H9 (cell line): ENCODE data around the gene DENND1A. TPM values are rescaled to one million over a fixed set of nuclear protein-coding genes. Genes with fewer than 3 reads are reported as not detected.

Experiments
- DNase-seq: peaks from one replicate; pipeline ENCODE4 v3.0.0-alpha.2; 2017
- H2AFZ ChIP-seq: one replicate; pipeline ENCODE4 v1.6.1; 2013; ENCODE audit warnings: mild to moderate bottlenecking, low read length, control low read depth, moderate library complexity
- H2AK5ac ChIP-seq: 2 replicates; pipeline ENCODE4 v1.6.1; 2013; ENCODE audit warnings: low read length, control low read depth, mixed read lengths; ENCODE audit not compliant: insufficient read length
- H2BK120ac ChIP-seq: one replicate; pipeline ENCODE4 v1.6.1; 2013; ENCODE audit warnings: low read depth, mild to moderate bottlenecking, low read length, control low read depth, inconsistent platforms; ENCODE audit not compliant: poor library complexity, severe bottlenecking
- H2BK12ac ChIP-seq: 2 replicates; pipeline ENCODE4 v1.6.1; 2013; ENCODE audit warnings: low read length, control low read depth, mixed read lengths, low read depth; ENCODE audit not compliant: insufficient read length
- H2BK15ac ChIP-seq: 2 replicates; pipeline ENCODE4 v1.6.1; 2013; ENCODE audit warnings: low read depth, low read length, control low read depth
- H2BK20ac ChIP-seq: one replicate; pipeline ENCODE4 v1.6.1; 2013; ENCODE audit warnings: low read depth, mild to moderate bottlenecking, low read length, control low read depth, inconsistent platforms; ENCODE audit not compliant: poor library complexity, severe bottlenecking
- H2BK5ac ChIP-seq: 2 replicates; pipeline ENCODE4 v1.6.1; 2013; ENCODE audit warnings: low read length, control low read depth, mixed read lengths; ENCODE audit not compliant: insufficient read length
- H3K14ac ChIP-seq: 2 replicates; pipeline ENCODE4 v1.6.1; 2013; ENCODE audit warnings: low read length, control low read depth; ENCODE audit not compliant: insufficient read depth
- H3K18ac ChIP-seq: 2 replicates; pipeline ENCODE4 v1.6.1; 2013; ENCODE audit warnings: low read depth, mild to moderate bottlenecking, mixed read lengths, low read length, control low read depth; ENCODE audit not compliant: insufficient read length
- H3K23ac ChIP-seq: 2 replicates; pipeline ENCODE4 v1.6.1; 2013; ENCODE audit warnings: low read length, control low read depth, mixed read lengths, low read depth; ENCODE audit not compliant: insufficient read length
- H3K23me2 ChIP-seq: 2 replicates; pipeline ENCODE4 v1.6.1; 2013; ENCODE audit warnings: low read depth, mild to moderate bottlenecking, mixed read lengths, low read length, control low read depth; ENCODE audit not compliant: insufficient read length, poor library complexity, severe bottlenecking
- H3K27ac ChIP-seq: 2 replicates; pipeline ENCODE4 v1.5.1; 2013; ENCODE audit warnings: low read length, control low read depth, mixed read lengths, low read depth; ENCODE audit not compliant: insufficient read length
- H3K27me3 ChIP-seq: 2 replicates; pipeline ENCODE4 v1.6.1; 2013; ENCODE audit warnings: low read length, control low read depth, inconsistent platforms; ENCODE audit not compliant: insufficient read depth
- H3K4ac ChIP-seq: 2 replicates; pipeline ENCODE4 v1.6.1; 2013; ENCODE audit warnings: low read depth, mild to moderate bottlenecking, control low read depth, inconsistent platforms, low read length, moderate library complexity
- H3K4me1 ChIP-seq: 2 replicates; pipeline ENCODE4 v1.6.1; 2013; ENCODE audit warnings: low read length, control low read depth, inconsistent platforms; ENCODE audit not compliant: insufficient read depth
- H3K4me2 ChIP-seq: 2 replicates; pipeline ENCODE4 v1.6.1; 2013; ENCODE audit warnings: low read length, control low read depth, mixed read lengths; ENCODE audit not compliant: insufficient read length, insufficient read depth
- H3K56ac ChIP-seq: 2 replicates; pipeline ENCODE4 v1.6.1; 2013; ENCODE audit warnings: low read depth, mild to moderate bottlenecking, mixed read lengths, low read length, control low read depth; ENCODE audit not compliant: insufficient read length
- H3K79me1 ChIP-seq: 2 replicates; pipeline ENCODE4 v1.6.1; 2013; ENCODE audit warnings: low read depth, mild to moderate bottlenecking, moderate library complexity, low read length, control low read depth, inconsistent platforms; ENCODE audit not compliant: insufficient read depth, poor library complexity, severe bottlenecking
- H3K79me2 ChIP-seq: 2 replicates; pipeline ENCODE4 v1.6.1; 2013; ENCODE audit warnings: low read length, control low read depth, inconsistent platforms; ENCODE audit not compliant: insufficient read depth
- H3K9ac ChIP-seq: 2 replicates; pipeline ENCODE4 v1.6.1; 2013; ENCODE audit warnings: low read length, control low read depth, mixed read lengths; ENCODE audit not compliant: insufficient read length; ENCODE audit errors: extremely low read depth
- H3K9me3 ChIP-seq: one replicate; pipeline ENCODE4 v1.6.1; 2013; ENCODE audit warnings: low read depth, low read length, inconsistent platforms; ENCODE audit not compliant: control insufficient read depth
- H3T11ph ChIP-seq: one replicate; pipeline ENCODE4 v1.6.1; 2013; ENCODE audit warnings: mild to moderate bottlenecking, low read length, control low read depth, inconsistent platforms
- H4K20me1 ChIP-seq: one replicate; pipeline ENCODE4 v1.6.1; 2013; ENCODE audit not compliant: control insufficient read depth, insufficient read length, insufficient read depth
- H4K5ac ChIP-seq: 2 replicates; pipeline ENCODE4 v1.6.1; 2013; ENCODE audit warnings: low read depth, mild to moderate bottlenecking, mixed read lengths, low read length, control low read depth; ENCODE audit not compliant: insufficient read length
- H4K8ac ChIP-seq: replicated peaks from 2 replicates; pipeline ENCODE4 v1.6.1; 2013; ENCODE audit warnings: low read length, control low read depth, mixed read lengths, low read depth; ENCODE audit not compliant: insufficient read length
- H4K91ac ChIP-seq: 2 replicates; pipeline ENCODE4 v1.6.1; 2013; ENCODE audit warnings: low read depth, mild to moderate bottlenecking, moderate library complexity, mixed read lengths, low read length, control low read depth; ENCODE audit not compliant: insufficient read length
- H3K27ac Mint-ChIP-seq, 3 experiments: 2 replicates in 2 of 3; 3 replicates in 1 of 3; pipeline ENCODE4 v1.8.0; 2020 to 2021; ENCODE audit warnings: mixed read lengths in 3 of 3, mild to moderate bottlenecking in 1 of 3, moderate library complexity in 1 of 3
- H3K27me3 Mint-ChIP-seq: 2 replicates; pipeline ENCODE4 v1.8.0; 2021; ENCODE audit warnings: low read depth, mild to moderate bottlenecking, moderate library complexity, mixed read lengths
- H3K36me3 Mint-ChIP-seq, 3 experiments: 2 replicates in 2 of 3; 3 replicates in 1 of 3; pipeline ENCODE4 v1.8.0; 2020 to 2021; ENCODE audit warnings: low read depth in 3 of 3, mixed read lengths in 3 of 3; ENCODE audit not compliant: insufficient read depth in 1 of 3
- H3K4me1 Mint-ChIP-seq, 2 experiments: 2 replicates each; pipeline ENCODE4 v1.8.0; 2020; ENCODE audit warnings: mixed read lengths in 2 of 2
- H3K4me3 Mint-ChIP-seq, 2 experiments: 2 replicates in 1 of 2; 3 replicates in 1 of 2; pipeline ENCODE4 v1.8.0; 2020 to 2021; ENCODE audit warnings: mild to moderate bottlenecking in 2 of 2, mixed read lengths in 2 of 2, moderate library complexity in 1 of 2
- H3K9me3 Mint-ChIP-seq, 2 experiments: 2 replicates in 1 of 2; 3 replicates in 1 of 2; pipeline ENCODE4 v1.8.0; 2020; ENCODE audit warnings: mild to moderate bottlenecking in 2 of 2, mixed read lengths in 2 of 2, moderate library complexity in 1 of 2
- WGBS: extraction: QIAGEN DNeasy Blood & Tissue Kit; methylation state at CpG from one replicate; pipeline ENCODE4 v1.1.7; 2013; ENCODE audit warnings: missing lambda C conversion rate, low lambda C conversion rate, mixed read lengths; ENCODE audit not compliant: insufficient read length; ENCODE audit errors: extremely low coverage; 5-methylcytosine and 5-hydroxymethylcytosine counted together
- total RNA-seq: library from RNA; stranded (reverse); gene quantifications from 2 replicates; pipeline ENCODE4 v1.2.1, GENCODE V29; 2021
- TF ChIP-seq, protein P1 (sequence below): fragments of 200-600 bp; sonication (generic); conservative IDR thresholded peaks from 3 replicates; pipeline ENCODE4 v1.8.0; 2021; ENCODE audit warnings: antibody characterized with exemption, mild to moderate bottlenecking

DENND1A gene
- total RNA-seq, 1 experiment from 2014 or later: 20.4 TPM

DNA sequence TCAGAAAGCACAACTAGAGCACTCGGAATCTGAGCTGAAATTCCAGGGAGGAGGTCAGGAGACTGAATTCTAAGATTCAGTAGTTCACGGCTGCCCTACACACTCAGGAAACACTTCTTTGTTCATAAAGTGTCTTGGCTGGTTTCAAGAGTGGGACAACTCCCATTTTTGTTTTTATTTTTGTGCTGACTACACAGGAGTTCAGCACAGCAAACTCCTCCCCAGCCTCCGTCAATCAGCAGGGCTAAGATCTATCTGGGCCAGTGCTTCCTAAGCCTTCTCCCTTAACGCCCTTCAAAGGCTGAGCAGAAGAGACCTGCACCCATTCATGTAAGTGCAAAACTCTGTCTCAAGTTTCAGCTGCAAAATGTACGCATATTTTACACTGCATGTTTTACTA, 323.8 kb downstream of the DENND1A start:
- no peak overlapping the region for H3K27ac ChIP-seq
- H2BK120ac ChIP-seq: no peak overlapping the region
- H2BK5ac ChIP-seq: no peak overlapping the region
- no peak overlapping the region for H2AK5ac ChIP-seq
- H3T11ph ChIP-seq: no peak overlapping the region
- H4K8ac ChIP-seq: no peak overlapping the region
- no peak overlapping the region for H3K18ac ChIP-seq
- H2AFZ ChIP-seq: no peak overlapping the region
- no peak overlapping the region for H2BK20ac ChIP-seq
- WGBS: no CpG with 5 or more reads among the region's 5 CpGs
- H3K4me2 ChIP-seq: no peak overlapping the region
- H3K27me3 ChIP-seq: no peaks in the 10 kb centered on the region
- no peak overlapping the region for H3K23ac ChIP-seq
- no peaks in the 10 kb centered on the region for H4K20me1 ChIP-seq
- no peak overlapping the region for H3K9ac ChIP-seq
- Mint-ChIP-seq H3K36me3 (peaks cover 0 to 2% (median 0%) of the 10 kb centered on the region in 3 experiments; a peak in 1 of 7 replicates), H3K4me1 (peaks cover 3 to 4% of the 10 kb centered on the region in 2 experiments; a peak in 3 of 4 replicates), H3K27me3 (no peaks in the 10 kb centered on the region; the same call in 1 of the 2 replicates), H3K4me3 (no peak overlapping the region), H3K9me3 (no peaks in the 10 kb centered on the region), H3K27ac (no peak overlapping the region)
- H2BK15ac ChIP-seq: no peak overlapping the region
- H4K91ac ChIP-seq: no peak overlapping the region
- no peak for DNase-seq
- no peaks in the 10 kb centered on the region for H3K9me3 ChIP-seq
- H3K23me2 ChIP-seq: no peaks in the 10 kb centered on the region
- no peak overlapping the region for H3K4ac ChIP-seq
- H3K14ac ChIP-seq: no peak overlapping the region
- no peak overlapping the region for H4K5ac ChIP-seq
- H3K4me1 ChIP-seq: no peaks in the 10 kb centered on the region
- no peak overlapping the region for H3K56ac ChIP-seq
- H3K79me1 ChIP-seq: no peaks in the 10 kb centered on the region
- H2BK12ac ChIP-seq: no peak overlapping the region
- H3K79me2 ChIP-seq: no peaks in the 10 kb centered on the region
- TF ChIP-seq, protein P1, sequence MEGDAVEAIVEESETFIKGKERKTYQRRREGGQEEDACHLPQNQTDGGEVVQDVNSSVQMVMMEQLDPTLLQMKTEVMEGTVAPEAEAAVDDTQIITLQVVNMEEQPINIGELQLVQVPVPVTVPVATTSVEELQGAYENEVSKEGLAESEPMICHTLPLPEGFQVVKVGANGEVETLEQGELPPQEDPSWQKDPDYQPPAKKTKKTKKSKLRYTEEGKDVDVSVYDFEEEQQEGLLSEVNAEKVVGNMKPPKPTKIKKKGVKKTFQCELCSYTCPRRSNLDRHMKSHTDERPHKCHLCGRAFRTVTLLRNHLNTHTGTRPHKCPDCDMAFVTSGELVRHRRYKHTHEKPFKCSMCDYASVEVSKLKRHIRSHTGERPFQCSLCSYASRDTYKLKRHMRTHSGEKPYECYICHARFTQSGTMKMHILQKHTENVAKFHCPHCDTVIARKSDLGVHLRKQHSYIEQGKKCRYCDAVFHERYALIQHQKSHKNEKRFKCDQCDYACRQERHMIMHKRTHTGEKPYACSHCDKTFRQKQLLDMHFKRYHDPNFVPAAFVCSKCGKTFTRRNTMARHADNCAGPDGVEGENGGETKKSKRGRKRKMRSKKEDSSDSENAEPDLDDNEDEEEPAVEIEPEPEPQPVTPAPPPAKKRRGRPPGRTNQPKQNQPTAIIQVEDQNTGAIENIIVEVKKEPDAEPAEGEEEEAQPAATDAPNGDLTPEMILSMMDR: no peak
